Central memory CD4-positive, alpha-beta T cell (primary cell): ENCODE results near the gene IL20RA.

Experiments
- DNase-seq: peaks from one replicate; pipeline ENCODE4 v3.0.0; 2022

The IL20RA gene

GRCh38 chr6:137045222-137045789, 541 bp upstream of the IL20RA start:
- no peak for DNase-seq

GRCh38 chr6:137043710-137044365, 927 bp downstream of the IL20RA start:
- DNase-seq, result no peak

- no peak for DNase-seq
These were observed 4.4 kb downstream of the IL20RA start for GRCh38 chr6:137040393-137040792.

GRCh38 chr6:137039010-137039409, 5.8 kb downstream of the IL20RA start:
- no peak for DNase-seq

- DNase-seq, result no peak
These were observed 8.0 kb downstream of the IL20RA start for GRCh38 chr6:137036566-137037300.

- DNase-seq, result peak; percentile 77
These were observed 10.9 kb downstream of the IL20RA start for GRCh38 chr6:137033828-137034227.

- DNase-seq, result no peak
These were observed 13.6 kb downstream of the IL20RA start for GRCh38 chr6:137031122-137031521.

- no peak for DNase-seq
These were observed 15.9 kb downstream of the IL20RA start for GRCh38 chr6:137028912-137029311.

- DNase-seq, result no peak
These were observed 18.7 kb downstream of the IL20RA start for GRCh38 chr6:137025786-137026730.

- no peak for DNase-seq
These were observed 20.4 kb downstream of the IL20RA start for GRCh38 chr6:137024237-137024990.

GRCh38 chr6:137020776-137021175, 24.0 kb downstream of the IL20RA start:
- DNase-seq, result no peak

GRCh38 chr6:137019476-137020272, 25.1 kb downstream of the IL20RA start:
- DNase-seq, result no peak

GRCh38 chr6:137017081-137017480, 27.7 kb downstream of the IL20RA start:
- no peak for DNase-seq

GRCh38 chr6:137016356-137016755, 28.4 kb downstream of the IL20RA start:
- no peak for DNase-seq

- no peak for DNase-seq
These were observed 28.8 kb downstream of the IL20RA start for GRCh38 chr6:137015943-137016342.

- no peak for DNase-seq
These were observed 30.8 kb downstream of the IL20RA start for GRCh38 chr6:137013738-137014602.

- DNase-seq, result no peak
These were observed 31.7 kb downstream of the IL20RA start for GRCh38 chr6:137013031-137013430.

GRCh38 chr6:137011406-137011805, 33.4 kb downstream of the IL20RA start:
- DNase-seq, result no peak

GRCh38 chr6:137010128-137010718, 34.5 kb downstream of the IL20RA start:
- no peak for DNase-seq

- DNase-seq, result no peak
These were observed 36.6 kb downstream of the IL20RA start for GRCh38 chr6:137008204-137008603.
